Spleen (tissue), 11 donors: Measurements from ENCODE around the gene SYNJ2. TPM values are rescaled to one million over a fixed set of nuclear protein-coding genes. Genes with fewer than 3 reads are reported as not detected.

Source experiments
- DNase-seq: peaks from one replicate; pipeline ENCODE4 v3.0.0-alpha.2; 2020
- H3K27ac ChIP-seq, 8 donors: fragments of 200-600 bp; sonication (generic) in 7 of 8; 1 replicate in 4 of 8; 2 replicates in 4 of 8; pipeline versions ENCODE4 v1.5.0 to v1.8.0; 2016 to 2021; ENCODE audit warnings: inconsistent platforms in 4 of 8, mild to moderate bottlenecking in 4 of 8, moderate library complexity in 1 of 8
- H3K27me3 ChIP-seq, 7 donors: fragments of 200-600 bp; sonication (generic) in 6 of 7; replicated peaks in 1 of 7; 1 replicate in 4 of 7; 2 replicates in 3 of 7; pipeline versions ENCODE4 v1.5.0 to v1.8.0; 2016 to 2021; ENCODE audit warnings: inconsistent platforms in 3 of 7, mild to moderate bottlenecking in 1 of 7
- H3K36me3 ChIP-seq, 6 donors: fragments of 200-600 bp; sonication (generic) in 5 of 6; 1 replicate in 4 of 6; 2 replicates in 2 of 6; pipeline versions ENCODE4 v1.5.0 to v1.8.0; 2016 to 2021; ENCODE audit warnings: inconsistent platforms in 2 of 6
- H3K4me1 ChIP-seq, 6 donors: fragments of 200-600 bp; sonication (generic) in 5 of 6; 1 replicate in 3 of 6; 2 replicates in 3 of 6; pipeline versions ENCODE4 v1.5.0 to v1.8.0; 2016 to 2021; ENCODE audit warnings: inconsistent platforms in 3 of 6
- H3K4me3 ChIP-seq, 8 donors: fragments of 200-600 bp; sonication (generic) in 7 of 8; 1 replicate in 4 of 8; 2 replicates in 4 of 8; pipeline versions ENCODE4 v1.5.0 to v1.8.0; 2016 to 2021; ENCODE audit warnings: inconsistent platforms in 4 of 8, mild to moderate bottlenecking in 4 of 8, moderate library complexity in 2 of 8
- H3K9me3 ChIP-seq, 8 donors: fragments of 200-600 bp; sonication (generic) in 7 of 8; 1 replicate in 4 of 8; 2 replicates in 4 of 8; pipeline versions ENCODE4 v1.5.0 to v1.8.0; 2016 to 2021; ENCODE audit warnings: inconsistent platforms in 4 of 8
- POLR2A ChIP-seq, 3 donors: fragments of 450-650 bp; IDR thresholded peaks; one replicate each; pipeline ENCODE4 v1.5.1; 2017; ENCODE audit warnings: antibody characterized with exemption in 3 of 3, mild to moderate bottlenecking in 1 of 3
- POLR2AphosphoS5 ChIP-seq, 3 donors: sonication (generic); formaldehyde crosslinking; IDR thresholded peaks; one replicate each; pipeline ENCODE4 v1.5.1; 2017; ENCODE audit warnings: antibody characterized with exemption in 3 of 3
- WGBS, 5 donors: extraction: QIAGEN DNeasy Blood & Tissue Kit in 3 of 5; methylation state at CpG; one replicate each; pipeline versions ENCODE4 v1.1.5 to v1.1.7; 2013 to 2018; 5-methylcytosine and 5-hydroxymethylcytosine counted together
- intact Hi-C: fragments of 100-400 bp; cut with DNase I; formaldehyde crosslinking; loops from one replicate; pipeline ENCODE4 v1.15.0; 2023; ENCODE audit warnings: low total_unique reads
- polyA plus RNA-seq, 3 donors: library from polyadenylated mRNA; stranded (reverse); fragments of 200-250 nt; gene quantifications; one replicate each; pipeline ENCODE4 v1.2.1, GENCODE V29; 2013
- total RNA-seq, 7 donors: library from RNA; depleted of rRNA in 3 of 7; stranded (reverse); fragments of >200 nt in 3 of 7; fragmentation: NEBNext Ultra II Directional in 4 of 7; extraction: Animal tissue kit (Norgen Biotek cat#: 25700) in 4 of 7; gene quantifications; one replicate each; pipeline versions ENCODE4 v1.1.0 to v1.2.1, GENCODE V29; 2016 to 2021
- TF ChIP-seq, protein P1 (sequence below), 11 experiments: fragments of 200-600 bp in 7 of 11; fragments of 450-650 bp in 4 of 11; sonication (generic) in 4 of 11; IDR thresholded peaks in 8 of 11; conservative IDR thresholded peaks in 3 of 11; 1 replicate in 7 of 11; 2 replicates in 4 of 11; pipeline versions ENCODE4 v1.4.0 to v1.8.0; 2016 to 2021; ENCODE audit warnings: antibody characterized with exemption in 11 of 11, inconsistent platforms in 4 of 11, mild to moderate bottlenecking in 1 of 11
- donor health status: healthy with polysubstance abuse.
- donor health status: DM: no; HTN: no; CAD: no; lungs with moderate emphysema.
- donor health status: DM: no; HTN: no; CAD: no.
- donor health status: Bipolar disorder and iron deficiency.
- donor health status: healthy.
- donor health status: DM: no; HTN: no; CAD: no.
- donor health status: DM: yes; HTN: yes; CAD: no.

The SYNJ2 gene
- total and polyA plus RNA-seq, 10 donors, result 2.4 to 34.0 (median 9.2) TPM

DNA sequence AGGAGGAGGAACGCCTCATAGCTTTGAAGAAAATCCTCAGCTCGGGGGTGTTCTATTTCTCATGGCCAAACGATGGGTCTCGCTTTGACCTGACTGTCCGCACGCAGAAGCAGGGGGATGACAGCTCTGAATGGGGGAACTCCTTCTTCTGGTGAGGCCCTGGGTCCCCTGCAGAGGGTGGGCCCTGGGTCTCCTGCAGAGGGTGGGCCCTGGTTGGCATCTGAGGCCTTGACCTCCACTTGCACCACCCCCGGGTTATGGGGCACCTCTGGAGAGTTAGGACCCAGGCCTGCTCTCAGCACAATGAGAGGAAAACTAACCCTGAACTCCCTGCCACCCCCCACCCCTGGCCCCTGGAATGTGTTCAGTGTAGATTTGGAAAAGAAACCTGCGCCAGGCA is 47.2 kb downstream of the SYNJ2 start:
- H3K9me3 ChIP-seq, result no peaks in the 10 kb centered on the region
- 75 to 86% (median 81%) methylated on average over 8 of the region's 8 CpGs for WGBS, 5 donors
- DNase-seq, result peak; percentile 62
- peaks cover 26 to 71% (median 49%) of the 10 kb centered on the region in 6 donors for H3K4me1 ChIP-seq
- no peak overlapping the region for H3K4me3 ChIP-seq
- peak overlapping the region in 1 of 8 donors; percentile 83 for H3K27ac ChIP-seq
- peaks cover 0 to 22% (median 7%) of the 10 kb centered on the region in 6 donors for H3K36me3 ChIP-seq
- no peaks in the 10 kb centered on the region for H3K27me3 ChIP-seq
- intact Hi-C loops, result no loop called here
- TF ChIP-seq POLR2AphosphoS5 (IDR thresholded peaks at IDR 0.05), result no peak
- TF ChIP-seq POLR2A (IDR thresholded peaks at IDR 0.05), result no peak
- TF ChIP-seq, protein P1, sequence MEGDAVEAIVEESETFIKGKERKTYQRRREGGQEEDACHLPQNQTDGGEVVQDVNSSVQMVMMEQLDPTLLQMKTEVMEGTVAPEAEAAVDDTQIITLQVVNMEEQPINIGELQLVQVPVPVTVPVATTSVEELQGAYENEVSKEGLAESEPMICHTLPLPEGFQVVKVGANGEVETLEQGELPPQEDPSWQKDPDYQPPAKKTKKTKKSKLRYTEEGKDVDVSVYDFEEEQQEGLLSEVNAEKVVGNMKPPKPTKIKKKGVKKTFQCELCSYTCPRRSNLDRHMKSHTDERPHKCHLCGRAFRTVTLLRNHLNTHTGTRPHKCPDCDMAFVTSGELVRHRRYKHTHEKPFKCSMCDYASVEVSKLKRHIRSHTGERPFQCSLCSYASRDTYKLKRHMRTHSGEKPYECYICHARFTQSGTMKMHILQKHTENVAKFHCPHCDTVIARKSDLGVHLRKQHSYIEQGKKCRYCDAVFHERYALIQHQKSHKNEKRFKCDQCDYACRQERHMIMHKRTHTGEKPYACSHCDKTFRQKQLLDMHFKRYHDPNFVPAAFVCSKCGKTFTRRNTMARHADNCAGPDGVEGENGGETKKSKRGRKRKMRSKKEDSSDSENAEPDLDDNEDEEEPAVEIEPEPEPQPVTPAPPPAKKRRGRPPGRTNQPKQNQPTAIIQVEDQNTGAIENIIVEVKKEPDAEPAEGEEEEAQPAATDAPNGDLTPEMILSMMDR (IDR thresholded peaks at IDR 0.05 in 8 of 11, conservative IDR thresholded peaks at IDR 0.05 in 3 of 11), result no peak

DNA sequence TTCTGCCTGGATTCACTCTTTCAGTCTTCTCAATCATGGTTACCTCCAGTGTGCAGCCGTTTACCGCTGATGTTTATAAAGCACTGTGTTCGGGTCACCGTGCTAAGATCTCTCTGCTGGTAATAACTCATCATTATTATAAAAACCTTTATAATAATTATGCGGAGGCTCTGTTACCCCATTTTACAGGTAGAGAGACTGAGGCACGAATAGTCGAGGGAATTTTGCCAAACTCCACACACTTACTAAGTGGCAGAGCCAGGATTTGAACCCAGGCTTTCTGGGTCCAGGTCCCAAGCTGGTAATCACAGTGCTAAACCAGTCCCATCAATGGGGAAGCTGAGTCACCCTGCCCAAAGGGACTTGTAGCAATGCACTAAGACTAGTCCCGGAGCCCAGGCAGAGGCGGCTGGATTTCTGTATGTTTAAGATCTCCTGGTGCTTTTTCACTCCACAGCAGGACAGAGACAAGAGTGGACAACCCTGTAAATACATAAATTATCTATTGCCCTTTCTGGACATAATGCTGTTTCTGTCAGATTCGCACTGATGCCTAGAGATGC is 48.1 kb downstream of the SYNJ2 start:
- H3K27me3 ChIP-seq, result no peaks in the 10 kb centered on the region
- H3K9me3 ChIP-seq, result no peaks in the 10 kb centered on the region
- no peak overlapping the region for H3K27ac ChIP-seq
- H3K4me3 ChIP-seq, result no peak overlapping the region
- peaks cover 26 to 71% (median 49%) of the 10 kb centered on the region in 6 donors for H3K4me1 ChIP-seq
- DNase-seq, result peak; percentile 47
- 95 to 97% (median 96%) methylated on average over 10 of the region's 10 CpGs for WGBS, 5 donors
- peaks cover 0 to 30% (median 9%) of the 10 kb centered on the region in 6 donors for H3K36me3 ChIP-seq
- intact Hi-C loops, result no loop called here
- TF ChIP-seq POLR2AphosphoS5 (IDR thresholded peaks at IDR 0.05), result no peak
- TF ChIP-seq, protein P1 (IDR thresholded peaks at IDR 0.05 in 8 of 11, conservative IDR thresholded peaks at IDR 0.05 in 3 of 11), result no peak
- no peak for TF ChIP-seq POLR2A (IDR thresholded peaks at IDR 0.05)

DNA sequence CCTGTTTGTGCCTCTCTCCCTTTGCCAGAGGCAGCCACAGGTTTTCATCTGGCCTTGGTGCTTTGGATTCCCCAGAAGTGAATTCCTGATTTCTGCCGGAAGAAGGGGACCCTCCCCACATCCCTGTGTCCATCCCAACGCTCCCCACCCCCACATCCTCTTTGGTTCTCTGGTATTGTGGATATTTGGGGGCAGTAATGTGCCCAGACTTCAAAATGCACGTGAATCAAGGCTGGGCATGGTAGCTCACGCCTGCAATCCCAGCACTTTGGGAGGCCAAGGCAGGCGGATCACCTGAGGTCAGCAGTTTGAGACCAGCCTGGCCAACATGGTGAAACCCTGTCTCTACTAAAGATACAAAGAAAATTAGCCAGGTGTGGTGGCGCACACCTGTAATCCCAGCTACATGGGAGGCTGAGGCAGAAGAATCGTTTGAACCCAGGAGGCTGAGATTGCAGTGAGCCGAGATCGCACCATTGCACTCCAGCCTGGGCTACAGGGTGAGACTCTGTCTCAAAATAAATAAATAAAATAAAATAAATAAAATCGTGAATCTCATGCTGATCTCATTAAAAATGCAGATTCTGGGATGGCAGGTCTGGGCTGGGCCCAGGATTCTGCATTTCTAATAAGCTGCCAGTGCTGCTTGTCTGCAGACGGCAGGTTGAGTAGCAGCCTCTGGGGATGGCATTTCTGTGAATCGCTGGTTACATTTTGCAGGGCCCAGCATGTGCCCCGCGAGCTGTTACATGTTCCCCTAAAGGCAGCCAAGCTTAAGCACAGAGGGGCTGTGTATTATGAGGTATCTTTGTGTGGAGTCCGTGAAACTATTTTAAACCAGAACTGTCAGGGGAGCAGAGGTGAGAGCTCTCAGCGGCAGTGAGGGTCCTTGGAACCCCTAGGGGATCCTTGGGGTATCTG is 49.0 kb downstream of the SYNJ2 start:
- peaks cover 23 to 68% (median 47%) of the 10 kb centered on the region in 6 donors for H3K4me1 ChIP-seq
- H3K27ac ChIP-seq, result peak overlapping the region in 5 of 8 donors; percentile 8 to 61 (median 50)

DNA sequence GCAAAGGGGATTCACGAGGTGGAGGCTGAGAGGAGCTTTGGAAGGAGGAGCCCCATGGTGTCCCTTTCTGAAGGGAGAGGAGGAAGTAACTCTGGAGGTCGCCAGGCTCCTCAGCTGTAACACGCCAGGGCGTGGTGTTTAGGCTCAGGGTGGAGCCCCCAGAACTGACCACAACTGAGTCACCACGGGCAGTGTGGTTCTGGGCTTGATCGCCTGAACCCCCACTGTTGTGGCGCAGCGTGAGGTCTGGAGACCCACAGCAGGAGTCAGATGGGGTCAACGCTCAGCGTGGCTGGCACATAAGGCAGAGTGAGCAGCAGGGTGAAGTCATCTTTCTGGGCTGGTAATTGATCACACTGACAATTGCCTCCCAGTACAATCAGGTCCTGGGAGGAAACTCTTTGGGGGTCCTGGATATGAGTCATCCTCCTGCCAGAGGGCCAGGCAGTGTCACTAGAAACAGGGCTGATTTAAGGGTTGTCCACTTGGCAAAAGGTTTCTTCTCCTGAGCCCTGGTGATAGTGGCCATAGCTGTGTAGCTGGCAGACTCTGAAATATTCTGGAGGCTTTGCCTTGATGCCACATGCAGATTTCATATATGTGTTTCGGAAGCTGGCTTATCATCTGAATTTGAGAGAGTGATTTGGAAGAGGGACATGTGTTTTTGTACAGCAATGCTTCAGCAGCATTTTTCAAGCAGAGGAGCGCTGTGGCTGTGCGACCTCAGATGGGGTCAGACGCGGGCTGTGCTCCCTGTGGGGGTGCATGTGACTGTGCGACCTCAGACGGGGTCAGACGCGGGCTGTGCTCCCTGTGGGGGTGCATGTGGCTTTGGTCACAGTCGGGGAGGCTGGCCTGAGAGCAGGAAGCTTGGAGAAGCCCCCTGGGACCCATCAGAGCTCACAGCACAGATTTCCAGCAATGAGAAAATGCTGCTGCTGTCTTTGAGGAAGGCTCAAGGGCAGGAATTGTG is 50.0 kb downstream of the SYNJ2 start:
- TF ChIP-seq, protein P1 (IDR thresholded peaks at IDR 0.05 in 8 of 11, conservative IDR thresholded peaks at IDR 0.05 in 3 of 11), result no peak
- TF ChIP-seq POLR2AphosphoS5 (IDR thresholded peaks at IDR 0.05), result peak in 2 of 3 donors; percentile 46 to 73
- DNase-seq, result no peak
- H3K9me3 ChIP-seq, result peaks cover 0 to 3% (median 0%) of the 10 kb centered on the region in 8 donors
- H3K27me3 ChIP-seq, result no peaks in the 10 kb centered on the region
- WGBS, 5 donors, result 40 to 44% (median 42%) methylated on average over 16 to 20 of the region's 20 CpGs
- H3K4me1 ChIP-seq, result peaks cover 16 to 58% (median 36%) of the 10 kb centered on the region in 6 donors
- peak overlapping the region in 6 of 8 donors; percentile 8 to 61 (median 46) for H3K27ac ChIP-seq
- intact Hi-C loops, result no loop called here
- H3K4me3 ChIP-seq, result no peak overlapping the region
- H3K36me3 ChIP-seq, result peaks cover 0 to 40% (median 9%) of the 10 kb centered on the region in 6 donors

More for the DNA sequence above, 49.0 kb downstream of the SYNJ2 start:
- TF ChIP-seq POLR2AphosphoS5 (IDR thresholded peaks at IDR 0.05) (no peak), POLR2A (IDR thresholded peaks at IDR 0.05) (no peak)
- H3K36me3 ChIP-seq, result peaks cover 0 to 32% (median 9%) of the 10 kb centered on the region in 6 donors
- no peaks in the 10 kb centered on the region for H3K27me3 ChIP-seq
- 80 to 88% (median 85%) methylated on average over 16 of the region's 16 CpGs for WGBS, 5 donors
- intact Hi-C loops, result no loop called here
- no peaks in the 10 kb centered on the region for H3K9me3 ChIP-seq
- peak; percentile 46 for DNase-seq
- H3K4me3 ChIP-seq, result no peak overlapping the region
